DOHH2 (cell line): ENCODE results near the gene ALDH4A1.
A peak's percentile ranks its signal among the peaks of the same experiment; 100 is the strongest.

Source experiments
- H3F3A ChIP-seq: fragments of 200-600 bp; sonication (generic), shearing (Covaris generic); 2 replicates; pipeline ENCODE4 v1.6.0; 2016; ENCODE audit warnings: antibody characterized with exemption, mild to moderate bottlenecking; ENCODE audit not compliant: control insufficient read depth, insufficient read depth
- H3K27ac ChIP-seq: fragments of 200-600 bp; sonication (generic); 2 replicates; pipeline ENCODE4 v1.5.1; 2014; ENCODE audit warnings: low read depth, mild to moderate bottlenecking, low read length, moderate library complexity
- H3K27me3 ChIP-seq: fragments of 200-600 bp; sonication (generic); 2 replicates; pipeline ENCODE4 v1.6.1; 2014; ENCODE audit warnings: mild to moderate bottlenecking, low read length, mixed read lengths; ENCODE audit not compliant: control insufficient read depth
- H3K36me3 ChIP-seq: fragments of 200-600 bp; sonication (generic); 2 replicates; pipeline ENCODE4 v1.6.1; 2014; ENCODE audit warnings: mild to moderate bottlenecking, low read length, moderate library complexity, mixed read lengths; ENCODE audit not compliant: control insufficient read depth
- H3K4me1 ChIP-seq: fragments of 200-600 bp; sonication (generic); 2 replicates; pipeline ENCODE4 v1.6.1; 2014; ENCODE audit warnings: mild to moderate bottlenecking, low read length, mixed read lengths; ENCODE audit not compliant: control insufficient read depth
- H3K4me2 ChIP-seq: fragments of 200-600 bp; sonication (generic); 2 replicates; pipeline ENCODE4 v1.6.0; 2014; ENCODE audit warnings: mild to moderate bottlenecking, low read length, moderate library complexity
- H3K4me3 ChIP-seq: fragments of 200-600 bp; sonication (generic); 2 replicates; pipeline ENCODE4 v1.5.1; 2014; ENCODE audit warnings: mild to moderate bottlenecking, low read length, mixed read lengths
- H3K79me2 ChIP-seq: fragments of 200-600 bp; sonication (generic); 2 replicates; pipeline ENCODE4 v1.6.1; 2014; ENCODE audit warnings: mild to moderate bottlenecking, low read length, mixed read lengths; ENCODE audit not compliant: control insufficient read depth
- H3K9me2 ChIP-seq: fragments of 200-600 bp; sonication (generic); replicated peaks from 2 replicates; pipeline ENCODE4 v1.6.1; 2014; ENCODE audit warnings: mild to moderate bottlenecking, low read length, mixed read lengths; ENCODE audit not compliant: control insufficient read depth
- H3K9me3 ChIP-seq: fragments of 200-600 bp; sonication (generic); 2 replicates; pipeline ENCODE4 v1.6.1; 2014; ENCODE audit warnings: antibody characterized with exemption, low read length, mixed read lengths; ENCODE audit not compliant: control insufficient read depth, insufficient read depth
- H4K20me1 ChIP-seq: fragments of 200-600 bp; sonication (generic); 2 replicates; pipeline ENCODE4 v1.6.0; 2014; ENCODE audit warnings: low read depth, mild to moderate bottlenecking, antibody characterized with exemption, low read length, moderate library complexity; ENCODE audit not compliant: control insufficient read depth, insufficient read depth
- EZH2phosphoT487 ChIP-seq: fragments of 200-600 bp; sonication (generic); IDR thresholded peaks from 2 replicates; pipeline ENCODE4 v1.6.1; 2017; ENCODE audit warnings: borderline replicate concordance, mild to moderate bottlenecking, antibody characterized with exemption, low read length, moderate library complexity, mixed read lengths
- TF ChIP-seq, protein P1 (sequence below): fragments of 200-600 bp; sonication (generic); IDR thresholded peaks from one replicate; pipeline ENCODE4 v1.5.1; 2014; ENCODE audit warnings: antibody characterized with exemption, mild to moderate bottlenecking, low read depth, low read length; ENCODE audit not compliant: poor library complexity, severe bottlenecking

Gene ALDH4A1

DNA sequence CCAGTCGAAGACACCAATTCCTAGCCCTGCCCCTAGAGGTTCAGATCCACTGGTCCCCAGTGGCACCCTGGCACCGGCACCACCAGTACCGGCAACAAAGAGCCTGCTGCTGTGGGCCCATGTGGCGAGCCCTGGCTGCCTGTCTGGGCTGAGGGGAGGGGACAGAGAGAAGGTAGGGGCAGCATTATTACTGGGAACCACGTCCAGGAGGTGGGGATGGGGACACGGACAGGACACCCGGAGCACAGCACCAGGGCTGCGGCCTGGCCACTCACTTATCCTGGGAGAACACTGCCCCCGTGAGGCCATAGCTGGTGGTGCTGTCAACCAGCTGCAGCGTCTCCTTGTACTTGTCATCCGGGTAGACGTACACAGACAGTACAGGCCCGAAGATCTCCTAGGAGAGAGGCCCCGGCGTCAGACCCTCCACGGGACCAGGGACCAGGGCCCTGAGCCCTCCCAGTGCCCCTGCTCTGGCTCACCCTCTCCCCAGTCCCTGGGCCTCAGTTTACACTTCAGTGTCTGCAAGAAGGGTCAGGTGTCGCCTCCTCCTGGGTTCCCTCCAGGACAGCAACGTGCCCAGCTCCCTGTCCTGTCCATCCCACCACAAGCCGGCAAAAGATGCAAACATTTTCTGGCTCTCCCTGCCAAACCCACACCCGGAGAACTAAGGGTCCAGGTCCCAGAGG, 27.1 kb downstream of the ALDH4A1 start:
- H3K27ac ChIP-seq = no peak overlapping the region
- H3K4me2 ChIP-seq = no peak overlapping the region
- H3K27me3 ChIP-seq = no peaks in the 10 kb centered on the region
- no peaks in the 10 kb centered on the region for H4K20me1 ChIP-seq
- H3K79me2 ChIP-seq = no peaks in the 10 kb centered on the region
- TF ChIP-seq EZH2phosphoT487 = no peak
- TF ChIP-seq, protein P1, sequence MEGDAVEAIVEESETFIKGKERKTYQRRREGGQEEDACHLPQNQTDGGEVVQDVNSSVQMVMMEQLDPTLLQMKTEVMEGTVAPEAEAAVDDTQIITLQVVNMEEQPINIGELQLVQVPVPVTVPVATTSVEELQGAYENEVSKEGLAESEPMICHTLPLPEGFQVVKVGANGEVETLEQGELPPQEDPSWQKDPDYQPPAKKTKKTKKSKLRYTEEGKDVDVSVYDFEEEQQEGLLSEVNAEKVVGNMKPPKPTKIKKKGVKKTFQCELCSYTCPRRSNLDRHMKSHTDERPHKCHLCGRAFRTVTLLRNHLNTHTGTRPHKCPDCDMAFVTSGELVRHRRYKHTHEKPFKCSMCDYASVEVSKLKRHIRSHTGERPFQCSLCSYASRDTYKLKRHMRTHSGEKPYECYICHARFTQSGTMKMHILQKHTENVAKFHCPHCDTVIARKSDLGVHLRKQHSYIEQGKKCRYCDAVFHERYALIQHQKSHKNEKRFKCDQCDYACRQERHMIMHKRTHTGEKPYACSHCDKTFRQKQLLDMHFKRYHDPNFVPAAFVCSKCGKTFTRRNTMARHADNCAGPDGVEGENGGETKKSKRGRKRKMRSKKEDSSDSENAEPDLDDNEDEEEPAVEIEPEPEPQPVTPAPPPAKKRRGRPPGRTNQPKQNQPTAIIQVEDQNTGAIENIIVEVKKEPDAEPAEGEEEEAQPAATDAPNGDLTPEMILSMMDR = peak; percentile 93
- no peaks in the 10 kb centered on the region for H3K36me3 ChIP-seq
- no peak overlapping the region for H3K4me3 ChIP-seq
- H3K9me3 ChIP-seq = no peaks in the 10 kb centered on the region
- H3K9me2 ChIP-seq = no peaks in the 10 kb centered on the region
- no peaks in the 10 kb centered on the region for H3K4me1 ChIP-seq
- no peaks in the 10 kb centered on the region for H3F3A ChIP-seq

GRCh38 chr1:18874600-18874999, 27.8 kb downstream of the ALDH4A1 start:
- TF ChIP-seq, protein P1 = no peak
- no peak for TF ChIP-seq EZH2phosphoT487
- no peaks in the 10 kb centered on the region for H3K36me3 ChIP-seq
- H3K27me3 ChIP-seq = no peaks in the 10 kb centered on the region
- H3K4me3 ChIP-seq = no peak overlapping the region
- no peak overlapping the region for H3K4me2 ChIP-seq
- no peaks in the 10 kb centered on the region for H3K9me3 ChIP-seq
- H3K9me2 ChIP-seq = no peaks in the 10 kb centered on the region
- no peak overlapping the region for H3K27ac ChIP-seq
- no peaks in the 10 kb centered on the region for H4K20me1 ChIP-seq
- no peaks in the 10 kb centered on the region for H3K4me1 ChIP-seq
- no peaks in the 10 kb centered on the region for H3K79me2 ChIP-seq
- H3F3A ChIP-seq = no peaks in the 10 kb centered on the region

DNA sequence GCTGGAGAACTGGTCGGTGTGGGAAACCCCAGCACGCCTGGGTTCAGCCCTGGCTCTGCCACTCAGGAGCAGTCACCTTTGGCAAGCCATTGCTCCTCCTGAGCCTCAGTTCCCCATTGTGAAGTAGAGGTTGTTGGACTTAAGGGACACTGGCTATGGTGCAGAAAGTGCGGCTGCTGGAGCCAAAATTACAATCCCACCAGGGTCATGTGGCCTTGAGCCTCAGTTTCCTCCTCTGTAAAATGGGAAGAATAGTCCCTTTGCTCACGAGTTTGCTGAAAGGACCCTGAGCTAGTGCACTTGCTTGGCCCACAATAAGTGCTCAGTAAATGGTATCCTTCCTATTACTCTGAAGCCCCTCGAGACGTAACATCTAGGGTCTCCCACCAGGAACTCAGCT, 28.3 kb downstream of the ALDH4A1 start:
- TF ChIP-seq EZH2phosphoT487 = no peak
- TF ChIP-seq, protein P1 = no peak
- H3K27ac ChIP-seq = no peak overlapping the region

More for the DNA sequence above, 28.3 kb downstream of the ALDH4A1 start:
- Histone ChIP-seq H3K79me2 (no peaks in the 10 kb centered on the region), H3K9me3 (no peaks in the 10 kb centered on the region), H3K27me3 (no peaks in the 10 kb centered on the region), H3K4me1 (no peaks in the 10 kb centered on the region; the same call in 1 of the 2 replicates), H3K36me3 (no peaks in the 10 kb centered on the region), H3K4me3 (no peak overlapping the region), H3K9me2 (no peaks in the 10 kb centered on the region), H3F3A (no peaks in the 10 kb centered on the region), H3K4me2 (no peak overlapping the region), H4K20me1 (no peaks in the 10 kb centered on the region)
